GM23248 (cell line): ENCODE results near the gene CSTB.

ENCODE experiments used
- EZH2 ChIP-seq: fragments of 200-600 bp; sonication (generic); IDR thresholded peaks from 2 replicates; pipeline ENCODE4 v1.6.1; 2018; ENCODE audit warnings: antibody characterized with exemption, mild to moderate bottlenecking; ENCODE audit not compliant: insufficient read depth, poor library complexity, severe bottlenecking
- EZH2phosphoT487 ChIP-seq: fragments of 200-600 bp; sonication (generic); IDR thresholded peaks from 2 replicates; pipeline ENCODE4 v1.6.1; 2018; ENCODE audit warnings: antibody characterized with exemption, moderate library complexity, mild to moderate bottlenecking, low read depth; ENCODE audit not compliant: insufficient read depth

DNA sequence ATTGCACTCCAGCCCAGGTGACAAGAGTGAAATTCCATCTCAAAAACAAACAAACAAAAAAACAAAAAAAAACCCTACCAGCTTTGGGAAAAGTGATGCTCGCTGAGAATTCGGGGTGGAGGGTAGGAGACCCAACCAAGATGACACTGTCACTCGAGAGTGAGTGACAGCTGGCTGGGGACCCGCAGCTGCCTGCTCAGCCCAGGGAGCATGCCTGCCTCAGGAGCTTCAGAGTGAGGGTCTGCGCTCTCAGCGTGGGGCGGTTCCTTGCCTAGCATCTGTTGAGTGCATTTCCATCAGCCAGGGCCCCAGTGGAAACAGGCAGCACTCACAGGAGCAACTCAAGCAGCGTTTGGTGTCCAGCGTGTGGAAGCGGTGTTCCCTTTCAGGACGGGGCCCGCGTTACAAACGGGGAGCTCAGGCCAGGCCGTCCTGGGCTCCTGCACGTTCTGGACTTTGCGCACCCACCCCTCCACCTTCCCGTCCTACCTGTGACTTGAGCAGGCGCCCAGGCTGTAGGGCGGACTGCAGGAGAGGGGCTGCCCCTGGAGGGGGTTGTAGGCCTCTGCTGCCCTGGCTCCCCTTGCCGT is 5.9 kb downstream of the CSTB start:
- TF ChIP-seq EZH2, result no peak
- no peak for TF ChIP-seq EZH2phosphoT487
